Fibroblast of skin of right quadriceps (primary cell): ENCODE results near the gene GSTA4.
"Not testable (repeated sequence)": the region's sequence is repeated elsewhere in the genome, so short reads cannot be mapped to it uniquely, and the experiment has no call there.

Experiments
- DNase-seq: peaks from one replicate; pipeline ENCODE4 v3.0.0-alpha.2; 2013

GSTA4 gene

GRCh38 chr6:53011979-53012378, 16.9 kb upstream of the GSTA4 start:
- DNase-seq = no peak

DNA sequence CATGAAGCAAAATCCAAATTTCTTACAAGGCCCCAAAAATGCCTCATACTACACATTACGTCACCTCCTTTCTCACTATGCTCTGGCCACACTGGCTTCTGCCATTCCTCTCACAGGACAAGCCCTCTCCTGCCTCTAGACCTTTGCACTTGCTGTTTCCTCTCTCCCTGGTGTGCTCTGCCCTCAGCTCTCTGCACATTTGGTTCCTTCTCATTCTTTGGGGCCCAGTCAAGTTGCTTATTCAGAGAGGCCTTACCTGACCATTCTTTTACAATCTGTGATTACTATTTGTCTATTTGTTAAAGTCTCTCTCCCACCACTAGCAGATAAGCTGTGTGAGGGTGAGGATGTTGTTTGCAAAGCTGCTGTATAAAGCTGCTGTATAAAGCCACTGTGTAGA, 15.4 kb upstream of the GSTA4 start:
- DNase-seq = no peak

GRCh38 chr6:53009511-53009910, 14.4 kb upstream of the GSTA4 start:
- DNase-seq = no peak

- no peak for DNase-seq
These were observed 14.0 kb upstream of the GSTA4 start for GRCh38 chr6:53009056-53009455.

- not testable (repeated sequence) for DNase-seq
These were observed 13.2 kb upstream of the GSTA4 start for GRCh38 chr6:53008192-53008687.

DNA sequence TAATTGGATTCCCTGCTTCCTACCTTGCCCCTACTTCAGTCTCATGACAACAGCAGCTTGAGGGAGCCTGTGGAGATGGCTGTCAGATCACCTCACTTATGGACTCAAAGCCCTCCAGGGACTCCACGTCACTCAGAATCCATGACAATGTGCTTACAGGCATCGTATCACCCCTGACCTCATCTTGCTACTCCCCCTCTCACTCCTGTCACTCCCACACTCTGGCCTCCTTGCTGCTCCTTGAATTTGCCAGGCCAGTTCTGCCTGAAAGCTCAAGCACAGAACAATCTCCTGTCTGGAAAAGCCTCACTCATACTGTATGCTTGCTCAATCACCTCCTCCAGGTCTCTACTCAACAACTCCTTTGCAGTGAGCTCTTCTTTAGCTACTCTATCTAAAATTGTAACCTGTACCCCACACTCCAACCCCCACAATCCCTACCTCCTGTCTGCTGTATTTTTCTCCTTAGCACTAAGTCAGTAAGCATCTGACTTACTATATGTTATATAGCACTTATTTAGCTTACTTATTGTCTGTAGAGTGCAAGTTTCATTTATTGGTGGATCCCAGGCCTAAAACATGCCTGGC, 10.7 kb upstream of the GSTA4 start:
- DNase-seq = no peak

- DNase-seq = no peak
These were observed 4.4 kb upstream of the GSTA4 start for GRCh38 chr6:52999456-52999855.

- DNase-seq = no peak
These were observed 3.5 kb upstream of the GSTA4 start for GRCh38 chr6:52998603-52999002.

GRCh38 chr6:52995913-52996645, 995 bp upstream of the GSTA4 start:
- peak; percentile 87 for DNase-seq

DNA sequence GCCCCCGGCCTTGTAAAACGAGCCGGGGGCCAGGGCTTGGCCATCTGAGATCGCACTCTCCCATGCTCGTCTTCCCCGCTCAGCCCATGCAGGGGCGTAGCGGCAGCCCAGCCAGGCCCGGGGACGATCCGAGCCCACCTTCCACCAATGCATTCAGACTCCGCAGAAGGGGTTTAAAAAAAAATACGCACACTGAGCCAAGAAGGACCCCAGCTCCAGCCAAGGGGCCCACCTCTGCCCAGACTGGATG, 320 bp downstream of the GSTA4 start:
- DNase-seq = no peak

DNA sequence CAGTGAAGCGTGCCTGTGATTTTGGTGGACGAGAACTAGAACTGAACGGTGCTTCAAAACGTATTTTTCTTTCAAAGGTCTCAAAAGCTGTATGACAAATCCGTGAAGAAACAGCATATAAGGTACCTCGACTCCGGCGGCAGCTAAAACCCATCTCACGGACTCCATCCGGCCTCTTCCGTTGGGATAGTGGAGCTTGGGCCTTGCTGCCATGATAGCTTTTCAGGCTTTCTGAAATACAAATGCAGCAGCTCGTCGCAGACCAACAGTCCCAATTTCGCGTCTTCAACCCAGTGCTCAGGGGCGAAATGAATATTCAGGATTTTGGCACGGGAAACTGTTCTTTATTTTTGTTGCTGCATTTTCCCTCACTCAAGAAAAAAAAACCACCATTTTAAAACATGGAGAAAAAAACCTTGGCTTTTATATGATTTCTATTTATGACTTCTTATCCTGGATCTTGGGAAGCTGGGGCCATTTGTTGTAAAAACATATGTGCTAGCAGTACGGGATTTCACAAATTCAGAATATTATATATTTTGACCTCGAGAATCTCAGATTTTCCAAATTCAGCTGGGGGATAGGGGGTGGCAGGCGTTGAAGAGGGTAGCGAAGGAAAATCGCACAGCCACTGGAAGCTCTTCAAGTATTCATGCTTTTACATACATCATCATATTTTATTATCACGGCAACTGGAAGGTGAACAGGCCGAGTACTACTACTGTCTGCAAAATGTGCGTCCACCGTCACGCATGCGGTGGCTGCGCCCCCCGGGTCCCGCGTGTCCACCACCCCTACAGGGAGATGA, 849 bp downstream of the GSTA4 start:
- DNase-seq = peak; percentile 57

- DNase-seq = peak; percentile 55
These were observed 1.8 kb downstream of the GSTA4 start for GRCh38 chr6:52992980-52993920.

DNA sequence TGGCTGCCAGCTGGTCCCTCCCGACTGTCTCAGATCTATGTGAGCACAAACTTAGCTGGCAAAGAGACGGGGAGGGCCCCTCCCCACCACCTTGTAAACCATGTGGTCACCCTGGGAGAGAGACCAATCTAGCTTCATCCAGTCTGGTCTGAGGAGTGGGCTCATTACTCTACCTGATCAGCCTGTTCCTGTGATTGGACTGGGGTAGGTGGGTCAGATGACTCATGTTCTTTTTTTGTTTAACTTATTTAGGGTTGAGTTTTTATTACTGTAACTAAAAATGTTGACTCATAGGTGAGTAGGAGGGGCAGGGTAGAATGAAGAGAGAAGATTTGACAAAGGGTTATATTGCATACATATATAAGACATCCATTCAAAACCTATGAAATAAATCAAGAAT, 4.7 kb downstream of the GSTA4 start:
- peak; percentile 26 for DNase-seq

- no peak for DNase-seq
These were observed 9.9 kb downstream of the GSTA4 start for GRCh38 chr6:52985228-52985627.

- peak; percentile 21 for DNase-seq
These were observed 10.8 kb downstream of the GSTA4 start for GRCh38 chr6:52984247-52984646.

- no peak for DNase-seq
These were observed 11.8 kb downstream of the GSTA4 start for GRCh38 chr6:52983159-52983848.

DNA sequence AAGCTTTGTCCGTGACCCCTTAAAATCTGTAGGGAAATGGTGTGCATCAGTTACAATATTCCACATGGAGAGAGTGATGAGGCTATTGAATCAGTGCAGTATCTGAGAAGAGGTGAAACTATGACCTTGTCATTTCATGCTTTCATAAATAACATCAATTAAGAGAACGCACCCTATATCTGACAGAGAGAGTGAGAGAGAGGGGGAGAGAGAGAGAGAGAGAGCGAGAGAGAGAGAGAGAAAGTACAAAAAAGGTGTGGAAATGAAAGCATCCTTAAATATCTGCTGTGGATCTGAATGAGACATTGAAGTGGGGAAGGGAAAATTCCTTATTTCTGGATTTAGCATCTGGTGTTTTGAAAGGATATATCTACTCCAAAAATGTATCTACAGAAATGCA, 12.4 kb downstream of the GSTA4 start:
- DNase-seq = no peak

- DNase-seq = no peak
These were observed 13.7 kb downstream of the GSTA4 start for GRCh38 chr6:52981222-52981900.

- no peak for DNase-seq
These were observed 18.5 kb downstream of the GSTA4 start for GRCh38 chr6:52976591-52977035.

DNA sequence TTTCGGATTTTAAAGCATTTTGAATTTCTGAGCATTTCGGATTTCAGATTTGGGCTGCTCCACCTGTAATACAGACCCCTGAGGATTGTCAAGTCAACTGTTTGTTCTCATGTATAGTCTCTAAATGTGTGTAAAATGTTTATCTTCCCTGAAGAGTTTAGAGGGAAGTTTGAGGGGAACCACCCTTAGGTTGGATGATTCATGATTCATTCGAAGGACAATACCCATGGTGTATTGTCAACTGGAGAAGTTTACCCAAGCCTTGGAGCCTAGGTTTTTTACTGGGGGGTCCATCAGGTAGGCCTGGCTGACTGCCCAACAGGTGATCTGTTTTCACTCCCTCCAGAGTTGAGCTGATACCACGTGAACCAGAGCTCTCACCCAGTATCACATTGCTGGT, 18.9 kb downstream of the GSTA4 start:
- DNase-seq = no peak

GRCh38 chr6:52975580-52975979, 19.5 kb downstream of the GSTA4 start:
- DNase-seq = peak; percentile 34

DNA sequence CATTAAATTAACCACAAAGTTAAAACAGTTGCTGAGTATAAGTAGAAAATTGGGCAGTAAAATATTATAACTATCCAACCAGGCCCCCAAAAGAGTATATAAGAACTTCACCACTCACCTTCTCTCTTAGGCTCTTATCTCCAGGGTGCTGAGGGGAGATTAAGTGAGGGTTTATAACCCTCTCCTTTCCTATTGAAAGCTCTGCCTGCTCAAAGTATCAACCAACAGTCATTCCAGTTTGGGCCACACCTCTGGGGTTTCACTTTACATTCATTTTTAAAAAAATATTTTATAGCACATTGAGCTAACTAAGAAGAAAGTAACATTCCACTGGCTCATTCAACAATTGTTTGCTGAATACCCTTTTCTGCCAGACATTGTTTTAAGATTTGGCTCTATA, 22.1 kb downstream of the GSTA4 start:
- no peak for DNase-seq
